Measurements from ENCODE around the gene SORCS1.

- TF ChIP-seq GTF2F1 (IDR thresholded peaks at IDR 0.05; ENCODE audit: borderline replicate concordance, low read depth, low read length) (no peak), TEAD4 (IDR thresholded peaks at IDR 0.05; ENCODE audit: low read depth, low read length) (no peak), TAF1 (IDR thresholded peaks at IDR 0.05; ENCODE audit: low read depth, low read length) (no peak), CREB1 (IDR thresholded peaks at IDR 0.05) (no peak), POLR2A (IDR thresholded peaks at IDR 0.05; ENCODE audit: control extremely low read depth in 1 of 2, low read depth in 2 of 2, low read length in 2 of 2) (no peak), GABPA (IDR thresholded peaks at IDR 0.05; ENCODE audit: borderline replicate concordance, insufficient read depth, low read length) (no peak), TCF12 (IDR thresholded peaks at IDR 0.05; ENCODE audit: low read depth, low read length) (no peak)
Measured at GRCh38 chr10:107058331-107058730, 106.2 kb downstream of the SORCS1 start.
